Muscle of back (tissue), 11 donors: Measurements from ENCODE around the gene TCF4. TPM values are rescaled to one million over a fixed set of nuclear protein-coding genes. Genes with fewer than 3 reads are reported as not detected.
A peak's percentile ranks its signal among the peaks of the same experiment; 100 is the strongest.

Experiments used
- DNase-seq, 3 donors: peaks; one replicate each; pipeline versions ENCODE4 v3.0.0 to v3.0.0-alpha.2; 2013
- polyA plus RNA-seq, 10 donors: library from polyadenylated mRNA; unstranded; fragments of 120-200 nt; gene quantifications; one replicate each; pipeline ENCODE4 v1.2.1, GENCODE V29; 2013; ENCODE audit not compliant: insufficient read length in 10 of 10

TCF4 gene
- polyA plus RNA-seq, 10 donors: 96.8 to 173 (median 130) TPM

GRCh38 chr18:55549474-55550104 is 38.4 kb downstream of the TCF4 start:
- no peak for DNase-seq

DNA sequence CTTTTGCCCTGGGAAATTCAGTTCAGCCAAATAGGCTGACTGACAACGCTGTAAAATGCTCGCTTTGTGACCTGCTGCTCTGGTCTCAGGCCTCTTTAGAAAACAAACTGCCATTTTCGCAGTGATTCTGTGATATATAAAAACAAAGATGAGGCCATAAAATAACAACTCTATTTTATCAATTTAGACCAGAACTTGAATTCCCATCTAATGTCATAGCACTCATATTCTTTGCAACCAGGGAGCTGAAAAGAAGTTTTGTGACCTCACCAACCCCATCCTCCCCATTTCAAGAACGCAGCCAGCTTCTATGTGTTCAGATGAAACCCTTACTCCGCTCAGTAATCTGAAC is 40.3 kb downstream of the TCF4 start:
- DNase-seq: no peak

- DNase-seq: peak; percentile 66 to 82 (median 76)
Measured at GRCh38 chr18:55546851-55547704, 40.9 kb downstream of the TCF4 start.

DNA sequence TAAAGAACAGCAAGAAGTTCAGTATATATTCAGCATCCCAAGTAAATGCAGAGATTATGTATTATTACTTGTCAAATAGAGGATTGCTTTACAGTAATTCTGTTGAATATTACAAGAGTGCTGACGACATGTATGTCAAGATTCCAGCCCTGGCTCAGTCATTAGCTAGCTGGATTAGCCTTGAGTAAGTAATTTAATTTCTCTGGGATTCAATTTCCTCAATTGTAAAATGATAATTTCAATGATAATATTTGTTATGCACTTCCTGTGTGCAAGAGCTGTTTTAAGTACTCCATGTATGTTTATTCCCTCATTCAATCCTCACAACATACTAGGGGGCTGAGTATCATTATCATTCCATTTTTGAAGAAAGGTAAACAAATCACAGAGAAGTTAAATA is 44.0 kb downstream of the TCF4 start:
- peak in 1 of 3 donors; percentile 46 for DNase-seq

- no peak for DNase-seq
Measured at GRCh38 chr18:55543130-55543704, 44.8 kb downstream of the TCF4 start.

DNA sequence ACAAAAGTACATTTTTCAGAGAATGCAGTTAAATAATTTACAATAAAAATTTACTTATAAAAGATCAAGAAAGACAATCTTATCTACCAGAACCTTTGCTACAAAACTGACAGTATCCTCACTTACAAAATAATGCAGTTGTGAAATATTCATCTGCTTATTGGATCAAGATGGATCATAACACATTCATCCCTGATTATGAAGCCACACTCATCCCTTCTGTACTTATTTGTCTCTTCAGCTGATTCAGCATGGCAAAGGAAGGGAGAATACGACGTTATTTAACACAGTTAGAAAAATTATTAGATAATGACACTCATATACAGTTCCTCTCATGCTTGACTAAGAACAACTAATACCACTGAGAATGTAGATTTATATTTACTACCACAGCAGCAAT is 46.4 kb downstream of the TCF4 start:
- DNase-seq: no peak

DNA sequence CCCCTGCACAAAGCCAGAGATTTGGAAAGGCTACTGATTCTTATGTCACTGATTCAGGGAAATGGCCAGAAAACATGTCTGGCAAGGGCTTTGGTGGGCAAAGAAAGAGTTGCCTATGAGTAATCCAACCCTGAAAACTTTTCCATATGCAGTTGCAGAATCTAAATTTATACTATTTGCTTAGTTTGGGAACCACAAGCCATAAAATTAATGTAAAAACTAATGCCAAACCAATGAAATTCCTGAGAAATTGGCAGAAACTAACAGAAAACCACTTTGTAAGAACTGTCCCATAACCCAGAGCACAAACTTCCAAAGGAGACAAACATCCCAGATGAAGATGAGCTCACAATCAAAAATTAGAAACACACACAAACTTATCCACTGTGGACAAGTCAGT is 48.8 kb downstream of the TCF4 start:
- no peak for DNase-seq

DNA sequence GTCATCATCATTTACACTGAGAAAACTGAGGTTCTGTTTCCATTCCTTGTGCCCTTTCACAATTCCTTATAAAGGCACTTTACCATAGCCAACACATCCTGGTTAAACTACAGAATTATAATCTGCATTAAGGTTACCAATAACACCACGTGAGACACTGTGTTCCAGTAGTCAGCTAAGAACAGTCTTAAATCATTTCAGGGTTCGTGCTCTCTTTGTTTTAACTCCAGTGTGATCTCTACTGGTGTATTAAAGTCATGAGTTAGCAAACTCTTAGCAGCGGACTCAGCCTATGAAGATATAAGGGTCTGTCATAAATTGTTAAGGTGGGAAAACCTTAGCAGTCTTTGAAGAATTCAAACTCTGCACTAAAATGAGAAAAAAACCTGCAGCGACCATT is 53.0 kb downstream of the TCF4 start:
- DNase-seq: no peak

- no peak for DNase-seq
Measured at GRCh38 chr18:55534547-55534946, 53.4 kb downstream of the TCF4 start.

DNA sequence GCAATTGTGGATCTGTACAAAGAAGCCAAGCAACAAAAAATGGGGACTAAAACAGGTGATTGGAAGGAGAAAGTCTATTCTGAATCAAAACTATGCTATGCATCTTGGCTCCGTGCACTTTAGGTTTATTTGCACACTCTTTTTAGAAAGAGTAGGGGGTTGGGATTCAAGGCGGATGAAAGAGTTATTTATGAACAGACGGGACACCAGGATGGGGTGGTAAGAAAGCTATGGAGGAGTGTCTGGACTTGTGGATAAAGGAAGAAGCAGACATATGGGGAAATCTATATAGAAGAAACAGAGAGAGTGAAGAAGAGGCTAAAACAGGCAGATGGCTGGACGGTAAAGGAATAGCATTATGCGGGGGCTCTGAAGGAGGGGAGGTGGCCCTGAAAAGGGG is 57.8 kb downstream of the TCF4 start:
- DNase-seq: no peak

GRCh38 chr18:55529581-55529980 is 58.4 kb downstream of the TCF4 start:
- no peak for DNase-seq

- DNase-seq: no peak
Measured at GRCh38 chr18:55525845-55526244, 62.1 kb downstream of the TCF4 start.

DNA sequence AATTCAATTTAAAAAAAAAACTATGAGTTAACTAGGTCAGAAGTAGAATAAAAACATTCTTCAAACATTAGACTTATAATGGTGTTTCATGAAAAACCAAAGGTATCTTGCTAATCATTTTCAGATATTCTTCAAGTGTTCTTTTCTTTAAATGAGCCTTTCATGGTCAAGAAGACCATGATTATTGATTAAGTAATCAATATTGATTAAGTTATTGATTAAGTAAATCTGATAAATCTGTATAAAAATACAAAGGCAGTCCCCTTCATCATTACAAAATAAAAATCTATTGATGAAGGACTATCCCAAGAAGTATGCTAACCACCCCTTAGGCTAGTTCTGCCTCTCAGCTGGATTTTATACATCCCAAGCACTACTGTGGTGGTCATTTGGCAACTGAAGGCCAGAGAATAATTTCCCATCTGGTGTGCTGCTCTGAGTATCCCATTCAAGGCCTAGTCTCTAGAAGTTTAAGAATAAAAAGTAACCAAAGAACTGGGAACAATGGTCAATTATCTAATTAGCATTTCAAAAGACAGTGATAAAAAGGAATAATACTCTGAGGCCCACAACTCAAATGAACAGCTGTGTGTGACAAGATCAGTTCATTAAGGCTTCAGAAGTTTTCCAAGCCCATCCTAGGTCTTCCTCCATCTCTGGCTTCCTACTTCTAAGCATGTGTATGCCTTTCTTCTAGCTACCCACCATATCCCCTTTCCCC is 63.5 kb downstream of the TCF4 start:
- DNase-seq: no peak

GRCh38 chr18:55523001-55523400 is 65.0 kb downstream of the TCF4 start:
- no peak for DNase-seq

- no peak for DNase-seq
Measured at GRCh38 chr18:55522011-55522410, 66.0 kb downstream of the TCF4 start.

DNA sequence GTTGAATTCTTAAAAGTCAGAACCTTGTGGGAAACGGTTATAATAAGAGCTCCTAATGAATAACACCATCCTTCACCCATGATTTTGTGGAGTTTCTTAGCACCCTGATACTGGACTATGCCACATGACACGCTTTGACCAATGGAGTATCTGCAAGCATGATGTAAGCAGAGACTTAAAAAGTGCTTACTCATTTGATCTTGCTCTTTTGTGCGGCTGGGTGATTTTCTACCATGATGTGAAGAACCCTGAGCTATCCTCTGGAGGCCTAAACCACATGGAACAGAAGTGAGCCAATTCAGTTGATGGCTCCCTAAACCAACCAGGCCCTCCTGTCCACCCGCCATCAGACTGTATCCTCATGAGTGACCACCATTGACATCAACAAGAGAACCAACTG is 70.9 kb downstream of the TCF4 start:
- DNase-seq: no peak

DNA sequence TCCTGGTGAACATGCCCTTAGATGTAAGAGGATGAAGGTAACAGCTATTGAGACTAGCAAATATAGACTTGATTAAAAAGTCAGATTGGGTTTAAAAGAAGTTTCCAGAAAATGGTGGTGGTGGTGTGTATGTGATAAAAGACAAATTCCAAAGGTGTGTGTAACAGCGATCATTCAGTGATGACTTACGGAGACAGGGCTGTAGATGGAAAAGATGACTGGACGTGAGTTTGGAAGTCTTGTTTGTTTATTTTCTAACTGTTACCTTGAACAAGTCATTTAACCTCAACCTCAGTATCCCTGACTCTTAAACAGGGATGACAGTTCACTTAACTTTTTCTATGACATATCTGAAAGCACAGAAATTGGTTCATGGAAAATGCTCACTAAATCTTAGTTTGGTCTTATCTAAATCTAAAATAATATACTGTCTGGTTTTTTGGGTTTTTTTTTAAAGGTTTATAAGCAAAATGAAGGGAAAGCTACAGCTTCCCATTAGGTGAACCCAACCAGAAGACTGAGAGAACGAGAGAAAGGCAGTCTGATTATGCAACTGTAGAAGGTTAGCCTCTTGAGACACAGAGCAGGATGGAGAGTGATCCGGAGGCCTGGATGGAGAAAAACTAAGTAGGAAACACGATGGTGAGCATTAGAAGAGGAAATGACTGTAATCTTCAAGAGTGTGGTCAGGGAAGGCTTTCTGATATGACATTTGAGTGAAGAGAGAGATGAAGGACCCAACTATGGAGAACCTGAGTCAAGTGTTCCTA is 71.9 kb downstream of the TCF4 start:
- DNase-seq: no peak

DNA sequence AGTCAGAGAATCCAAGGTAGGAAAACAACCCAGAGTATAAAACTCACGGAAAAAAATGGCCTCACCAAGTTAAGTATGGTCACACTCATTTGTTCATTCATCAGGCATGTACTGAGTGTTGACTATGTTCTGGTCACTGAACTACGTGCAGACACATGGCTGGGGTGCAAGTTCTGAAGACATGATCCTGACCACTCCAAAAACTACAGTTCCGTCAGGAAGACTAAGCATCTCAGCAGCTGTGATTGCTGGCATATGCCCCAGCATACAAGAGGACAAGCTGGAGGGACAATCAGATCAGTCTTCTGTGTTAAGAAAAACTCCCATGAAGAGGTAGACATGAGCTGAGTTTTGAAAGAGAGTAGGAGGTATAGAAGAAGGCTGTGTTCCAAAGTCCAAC is 72.8 kb downstream of the TCF4 start:
- DNase-seq: peak in 2 of 3 donors; percentile 41 to 61

- DNase-seq: no peak
Measured at GRCh38 chr18:55513161-55513560, 74.8 kb downstream of the TCF4 start.

- DNase-seq: no peak
Measured at GRCh38 chr18:55511277-55511676, 76.7 kb downstream of the TCF4 start.

DNA sequence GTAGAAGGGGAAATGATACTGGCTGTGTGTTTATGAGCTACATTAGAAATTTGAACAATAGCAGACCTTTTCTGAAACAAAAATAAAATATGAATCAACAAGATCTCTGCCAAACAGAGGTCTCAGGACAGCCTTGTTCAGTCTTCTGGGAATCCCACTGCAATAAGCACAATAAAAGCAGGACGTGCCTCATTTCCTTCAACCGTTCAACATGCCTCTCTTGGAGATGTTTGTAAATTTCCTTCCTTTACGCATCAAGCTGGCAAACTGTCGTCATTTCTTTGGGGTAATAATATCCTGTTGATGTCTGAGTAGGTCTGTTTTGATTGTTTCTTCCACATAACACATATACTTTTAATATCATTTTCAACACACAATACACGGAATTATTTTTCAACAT is 77.2 kb downstream of the TCF4 start:
- DNase-seq: peak; percentile 55 to 81 (median 66)
